GM18909 (cell line): Measurements from ENCODE around the gene PTGDR.

Source experiments
- ATAC-seq: cut with Tn5 transposase; IDR thresholded peaks from one replicate; pipeline ENCODE4 v1.9.1; 2021; ENCODE audit warnings: mild to moderate bottlenecking; ENCODE audit not compliant: unreplicated experiment, poor library complexity

Gene PTGDR

DNA sequence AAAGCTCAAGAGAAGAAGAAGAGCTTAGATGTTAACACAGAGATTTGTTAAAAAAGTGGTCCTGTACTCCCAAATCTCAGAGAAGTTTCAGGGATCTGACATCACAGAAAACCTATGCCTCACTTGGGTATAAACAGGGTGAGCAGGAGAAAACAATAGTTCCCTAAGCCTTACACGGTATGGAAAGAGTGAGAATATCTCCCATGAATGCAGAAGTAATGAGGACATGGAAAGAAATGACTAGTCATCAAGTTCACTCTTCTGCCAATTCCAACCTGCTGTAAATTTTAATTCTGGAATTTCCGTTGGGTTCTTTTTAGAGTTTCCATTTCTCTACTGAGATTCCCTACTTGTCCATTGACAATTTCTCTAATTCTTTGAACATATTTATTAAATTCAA, 40.4 kb downstream of the PTGDR start:
- no peak for ATAC-seq

DNA sequence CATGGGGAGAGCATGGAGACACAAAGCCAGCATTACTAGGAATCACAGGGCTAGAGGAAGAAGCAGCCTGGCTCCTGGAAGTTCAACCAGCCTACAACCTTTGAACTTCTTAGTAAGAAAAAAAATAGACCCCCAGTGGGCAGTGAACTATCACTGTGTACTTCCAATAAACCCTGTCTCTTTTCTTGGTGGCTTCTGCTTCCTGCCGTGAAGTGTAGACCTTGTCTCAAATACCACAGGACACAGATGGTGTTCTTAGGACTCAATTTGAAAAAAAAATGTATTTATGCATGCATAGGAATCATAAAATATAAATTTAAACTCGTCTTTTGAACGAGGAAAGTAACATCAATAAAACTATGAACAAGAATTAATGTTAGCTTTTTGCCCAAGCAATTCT, 43.0 kb downstream of the PTGDR start:
- no peak for ATAC-seq

DNA sequence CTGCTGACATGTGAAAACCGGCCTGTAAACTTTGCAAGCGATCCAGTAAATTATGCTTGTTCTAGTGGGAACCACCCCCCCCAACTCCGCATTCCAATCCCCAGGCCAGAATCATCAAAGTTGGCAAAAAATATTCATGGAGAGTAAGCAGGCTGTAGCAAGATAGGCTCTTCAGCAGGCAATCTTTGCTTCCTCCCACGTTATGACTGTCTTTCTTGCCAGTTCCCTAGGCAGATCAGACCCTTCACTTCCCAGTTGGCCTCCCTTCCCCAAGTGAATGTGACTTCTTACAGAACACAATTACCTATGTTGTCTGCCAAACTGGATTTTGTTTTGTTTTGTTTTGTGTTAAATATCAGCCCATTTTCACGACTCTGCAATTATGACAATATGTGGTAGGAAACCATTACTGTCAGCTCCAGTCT, 45.4 kb downstream of the PTGDR start:
- ATAC-seq, result no peak

DNA sequence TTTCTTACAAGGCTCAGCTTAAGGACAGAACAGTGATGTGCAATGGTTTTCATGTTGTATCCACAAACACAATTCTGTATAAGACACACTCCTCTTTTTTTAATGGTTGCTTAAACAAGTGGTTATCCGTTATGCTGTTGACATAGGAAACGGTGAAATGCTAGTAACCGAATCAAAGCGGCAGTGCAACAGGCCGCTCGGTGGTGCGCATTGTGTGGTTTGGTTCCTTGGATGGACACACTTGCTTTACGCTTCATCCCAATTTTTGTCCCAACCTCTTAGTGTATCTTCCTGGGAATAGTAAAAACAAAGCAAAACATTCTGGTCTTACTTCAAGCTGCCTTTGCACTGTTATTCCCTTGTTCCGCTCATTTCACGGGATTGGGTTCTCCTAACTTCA, 46.0 kb downstream of the PTGDR start:
- ATAC-seq, result no peak

DNA sequence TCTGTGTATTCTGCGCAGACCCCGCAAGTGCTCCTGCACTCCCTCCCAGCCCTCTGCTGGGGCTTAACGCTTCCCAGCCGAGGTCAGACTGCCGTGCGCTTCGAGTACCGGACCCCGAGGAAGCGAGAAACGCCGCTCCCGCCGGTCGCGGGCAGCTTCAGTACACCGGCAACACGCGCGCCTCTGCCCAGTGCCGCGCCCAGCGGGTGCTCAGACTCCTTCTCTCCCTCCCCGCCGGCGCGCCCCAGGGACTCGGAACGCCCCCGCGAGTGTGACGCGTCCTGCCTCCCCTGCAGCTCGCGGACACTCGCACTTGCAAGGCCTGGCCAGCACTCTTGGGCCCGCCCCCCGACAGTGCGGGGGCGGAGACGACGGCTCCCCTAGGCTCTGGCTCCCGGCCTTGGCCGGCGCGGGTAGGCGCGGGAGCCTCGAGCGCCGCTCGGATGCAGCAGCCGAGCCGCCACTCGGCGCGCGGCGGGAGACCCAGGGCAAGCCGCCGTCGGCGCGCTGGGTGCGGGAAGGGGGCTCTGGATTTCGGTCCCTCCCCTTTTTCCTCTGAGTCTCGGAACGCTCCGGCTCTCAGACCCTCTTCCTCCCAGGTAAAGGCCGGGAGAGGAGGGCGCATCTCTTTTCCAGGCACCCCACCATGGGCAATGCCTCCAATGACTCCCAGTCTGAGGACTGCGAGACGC, 46.6 kb downstream of the PTGDR start, which contains the start of gene PTGER2:
PTGER2 (plus strand) TSS at position 410 of the 692 bp plus-strand sequence; CDS start at position 647, 237 bp downstream.
- peak; percentile 42 for ATAC-seq

DNA sequence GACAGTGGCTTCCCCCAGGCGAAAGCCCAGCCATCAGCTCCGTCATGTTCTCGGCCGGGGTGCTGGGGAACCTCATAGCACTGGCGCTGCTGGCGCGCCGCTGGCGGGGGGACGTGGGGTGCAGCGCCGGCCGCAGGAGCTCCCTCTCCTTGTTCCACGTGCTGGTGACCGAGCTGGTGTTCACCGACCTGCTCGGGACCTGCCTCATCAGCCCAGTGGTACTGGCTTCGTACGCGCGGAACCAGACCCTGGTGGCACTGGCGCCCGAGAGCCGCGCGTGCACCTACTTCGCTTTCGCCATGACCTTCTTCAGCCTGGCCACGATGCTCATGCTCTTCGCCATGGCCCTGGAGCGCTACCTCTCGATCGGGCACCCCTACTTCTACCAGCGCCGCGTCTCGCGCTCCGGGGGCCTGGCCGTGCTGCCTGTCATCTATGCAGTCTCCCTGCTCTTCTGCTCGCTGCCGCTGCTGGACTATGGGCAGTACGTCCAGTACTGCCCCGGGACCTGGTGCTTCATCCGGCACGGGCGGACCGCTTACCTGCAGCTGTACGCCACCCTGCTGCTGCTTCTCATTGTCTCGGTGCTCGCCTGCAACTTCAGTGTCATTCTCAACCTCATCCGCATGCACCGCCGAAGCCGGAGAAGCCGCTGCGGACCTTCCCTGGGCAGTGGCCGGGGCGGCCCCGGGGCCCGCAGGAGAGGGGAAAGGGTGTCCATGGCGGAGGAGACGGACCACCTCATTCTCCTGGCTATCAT, 47.3 kb downstream of the PTGDR start:
- ATAC-seq, result peak; percentile 42

DNA sequence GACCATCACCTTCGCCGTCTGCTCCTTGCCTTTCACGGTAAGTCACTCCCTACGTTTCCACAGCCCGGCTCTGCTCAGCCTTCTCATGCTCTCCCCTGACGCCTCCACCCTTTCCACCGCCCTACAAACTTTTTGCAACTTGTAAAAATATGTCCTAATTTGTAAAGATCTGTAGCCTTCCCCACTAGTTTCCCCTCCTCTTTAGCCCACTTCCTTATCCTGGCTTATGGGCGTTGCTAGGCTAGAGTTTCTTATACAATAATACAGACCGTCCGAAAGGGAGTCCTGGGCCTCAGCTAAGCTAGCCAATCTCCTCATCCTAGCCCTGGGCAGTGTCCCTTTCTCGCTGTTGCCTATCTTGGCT, 47.8 kb downstream of the PTGDR start:
- no peak for ATAC-seq

DNA sequence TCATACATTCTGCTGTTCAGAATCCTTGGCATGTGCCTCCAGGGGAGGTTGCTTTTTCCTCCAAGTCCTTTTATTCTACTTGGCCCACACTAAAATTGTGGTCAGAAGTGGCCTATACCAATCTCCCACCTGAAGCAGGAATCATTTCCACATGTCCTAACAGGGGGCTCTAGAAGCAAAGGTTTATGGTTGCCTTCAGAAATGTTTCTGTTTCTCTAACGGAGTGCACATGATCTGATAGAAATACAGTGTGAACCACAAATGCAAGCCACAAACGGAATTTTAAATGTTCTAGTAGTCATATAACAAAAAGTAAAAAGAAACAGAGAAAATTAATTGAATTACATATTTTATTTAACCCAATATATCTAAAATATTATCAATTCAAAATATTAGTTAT, 50.6 kb downstream of the PTGDR start:
- ATAC-seq, result no peak

DNA sequence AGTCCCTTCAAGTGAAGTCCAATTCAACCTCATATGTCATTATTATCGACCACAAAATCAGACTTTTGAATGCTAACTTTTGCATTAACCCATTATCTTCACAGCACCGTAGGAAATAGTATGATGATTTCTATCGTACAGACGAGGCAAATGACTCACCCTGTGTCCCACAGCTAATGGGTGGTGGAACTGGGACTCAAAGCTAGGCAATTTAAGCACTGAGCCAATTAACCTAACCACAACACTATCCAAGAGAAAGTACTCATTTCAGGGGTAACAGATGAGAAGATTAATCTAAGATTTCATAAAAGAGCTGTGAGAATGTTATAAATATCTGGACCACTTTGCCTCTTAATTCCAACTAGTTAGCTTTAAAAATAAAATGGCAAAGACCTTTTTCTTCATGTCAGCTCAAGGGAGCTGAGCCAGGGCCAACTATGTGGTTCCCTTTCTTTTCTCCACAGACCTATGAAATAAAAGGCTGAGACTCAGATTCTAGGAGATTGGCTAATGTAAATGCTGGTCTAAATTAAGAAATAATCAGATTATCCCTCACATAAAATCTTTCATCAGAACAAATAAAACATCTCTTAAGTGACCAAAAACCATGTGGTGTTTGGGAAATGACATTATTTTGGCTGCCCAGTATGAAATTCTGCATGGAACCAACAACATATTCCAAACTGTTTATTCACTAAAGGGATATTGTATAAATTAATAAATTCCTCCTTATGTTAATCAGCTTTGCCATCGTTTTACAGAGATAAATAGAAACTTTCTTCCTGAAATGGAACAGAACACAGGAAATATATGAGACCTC, 51.5 kb downstream of the PTGDR start:
- no peak for ATAC-seq

DNA sequence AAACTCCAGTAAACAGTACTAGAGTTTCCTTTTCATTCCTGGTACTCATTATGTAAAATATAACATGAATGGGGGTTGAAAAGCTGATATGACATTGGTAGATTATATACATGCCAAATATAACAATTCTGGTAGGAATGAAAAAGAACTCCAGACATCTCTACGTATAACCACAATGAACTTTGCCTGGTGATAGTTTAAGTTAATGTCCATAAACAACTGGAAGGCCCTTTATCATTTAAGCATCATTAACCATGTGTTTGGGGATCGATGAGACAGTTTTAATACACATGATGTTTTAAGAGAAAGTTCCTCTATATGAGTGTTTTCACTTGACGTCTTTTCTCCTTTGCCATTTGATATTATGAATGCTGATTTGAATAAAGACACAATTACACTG, 52.4 kb downstream of the PTGDR start:
- no peak for ATAC-seq

DNA sequence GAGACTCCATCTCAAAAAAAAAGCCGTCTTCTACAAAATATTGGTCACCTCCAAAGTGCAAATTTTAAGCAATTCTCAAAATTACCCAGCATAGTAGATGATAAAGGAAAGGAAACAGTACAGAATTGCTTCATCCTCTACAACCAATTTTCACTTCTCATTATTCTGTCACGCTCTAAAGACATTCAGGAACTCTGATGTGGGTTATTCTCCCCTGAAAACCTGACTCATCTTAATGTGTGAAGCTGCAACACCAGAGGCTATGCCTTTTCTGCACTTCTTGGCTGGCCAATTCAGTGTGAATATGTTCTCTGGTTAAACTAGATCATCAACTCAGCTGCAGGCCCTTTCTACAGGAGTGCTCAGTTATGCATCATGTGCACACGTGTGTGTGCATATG, 57.6 kb downstream of the PTGDR start:
- peak; percentile 98 for ATAC-seq

DNA sequence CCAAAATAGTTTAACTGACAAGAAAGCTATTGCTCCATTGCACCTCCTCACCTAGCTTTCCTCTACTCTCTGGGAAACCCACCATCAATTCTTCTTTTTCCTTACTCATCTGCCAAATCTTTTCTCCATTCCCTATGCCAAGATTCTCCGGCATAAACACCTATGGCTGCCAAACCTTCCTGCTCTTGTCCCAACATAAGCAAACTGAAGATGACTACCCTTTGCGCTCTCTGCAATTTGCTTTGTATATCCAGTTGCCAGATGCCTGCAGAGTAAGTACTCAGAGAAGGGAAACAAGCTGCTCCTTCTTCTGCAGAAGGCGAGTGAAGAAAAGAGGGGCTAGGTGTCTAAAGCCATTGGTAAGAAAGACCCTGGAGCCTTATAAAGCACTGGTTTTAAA, 58.1 kb downstream of the PTGDR start:
- no peak for ATAC-seq
